ENCODE results near the gene CHAC2.

DNA sequence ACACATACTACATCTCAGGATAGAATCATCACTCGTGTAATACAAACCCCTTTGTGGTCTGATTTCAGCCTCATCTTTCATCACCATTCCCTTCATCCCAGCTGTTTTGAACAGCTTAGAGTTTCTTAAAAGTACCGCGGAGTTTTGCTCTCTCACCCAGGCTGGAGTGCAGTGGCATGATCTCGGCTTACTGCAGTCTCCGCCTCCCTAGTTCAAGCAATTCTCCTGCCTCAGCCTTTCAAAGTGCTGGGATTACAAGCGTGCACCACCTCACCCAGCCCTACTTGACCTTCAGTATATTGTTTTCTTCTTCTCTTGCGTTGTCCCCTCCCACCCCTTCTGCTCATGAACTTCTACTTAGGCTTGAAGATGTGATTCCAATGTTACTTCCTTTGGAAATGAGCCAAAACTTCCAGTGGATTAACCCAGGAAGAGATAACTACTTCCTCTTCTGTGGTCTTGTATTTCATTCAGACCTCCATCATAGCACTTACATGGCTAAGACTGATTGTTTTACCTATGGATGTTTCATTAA lies 35.1 kb downstream of the CHAC2 start:
- TF ChIP-seq, protein P1, sequence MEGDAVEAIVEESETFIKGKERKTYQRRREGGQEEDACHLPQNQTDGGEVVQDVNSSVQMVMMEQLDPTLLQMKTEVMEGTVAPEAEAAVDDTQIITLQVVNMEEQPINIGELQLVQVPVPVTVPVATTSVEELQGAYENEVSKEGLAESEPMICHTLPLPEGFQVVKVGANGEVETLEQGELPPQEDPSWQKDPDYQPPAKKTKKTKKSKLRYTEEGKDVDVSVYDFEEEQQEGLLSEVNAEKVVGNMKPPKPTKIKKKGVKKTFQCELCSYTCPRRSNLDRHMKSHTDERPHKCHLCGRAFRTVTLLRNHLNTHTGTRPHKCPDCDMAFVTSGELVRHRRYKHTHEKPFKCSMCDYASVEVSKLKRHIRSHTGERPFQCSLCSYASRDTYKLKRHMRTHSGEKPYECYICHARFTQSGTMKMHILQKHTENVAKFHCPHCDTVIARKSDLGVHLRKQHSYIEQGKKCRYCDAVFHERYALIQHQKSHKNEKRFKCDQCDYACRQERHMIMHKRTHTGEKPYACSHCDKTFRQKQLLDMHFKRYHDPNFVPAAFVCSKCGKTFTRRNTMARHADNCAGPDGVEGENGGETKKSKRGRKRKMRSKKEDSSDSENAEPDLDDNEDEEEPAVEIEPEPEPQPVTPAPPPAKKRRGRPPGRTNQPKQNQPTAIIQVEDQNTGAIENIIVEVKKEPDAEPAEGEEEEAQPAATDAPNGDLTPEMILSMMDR (IDR thresholded peaks at IDR 0.05; ENCODE audit: insufficient read depth, low read depth, low read length): no peak
- no peak for TF ChIP-seq EZH2 (IDR thresholded peaks at IDR 0.05; ENCODE audit: insufficient read depth, low read length)
